T47D (cell line): ENCODE measurements around the gene ZNF71.

Source experiments
- DNase-seq, 2 experiments: peaks; one replicate each; pipeline versions ENCODE4 v3.0.0 to v3.0.0-alpha.2; 2011 to 2012; ENCODE audit warnings: low read depth in 1 of 2, low spot score in 1 of 2
- JUND ChIP-seq: IDR thresholded peaks from 2 replicates; pipeline ENCODE4 v1.6.1; 2012; ENCODE audit warnings: low read depth
- in situ Hi-C: cut with HindIII; loops from 2 replicates; pipeline ENCODE4 v1.10.0; 2016; ENCODE audit warnings: low sequenced_read_pairs, low pct_unique_long_range_greater_than_20kb

Gene ZNF71

GRCh38 chr19:56597696-56598095, 2.6 kb downstream of the ZNF71 start:
- TF ChIP-seq JUND = no peak
- in situ Hi-C loops = no loop called here
- no peak for DNase-seq

- in situ Hi-C loops = no loop called here
- DNase-seq = no peak
- no peak for TF ChIP-seq JUND
Measured at GRCh38 chr19:56601375-56601774, 6.3 kb downstream of the ZNF71 start.

DNA sequence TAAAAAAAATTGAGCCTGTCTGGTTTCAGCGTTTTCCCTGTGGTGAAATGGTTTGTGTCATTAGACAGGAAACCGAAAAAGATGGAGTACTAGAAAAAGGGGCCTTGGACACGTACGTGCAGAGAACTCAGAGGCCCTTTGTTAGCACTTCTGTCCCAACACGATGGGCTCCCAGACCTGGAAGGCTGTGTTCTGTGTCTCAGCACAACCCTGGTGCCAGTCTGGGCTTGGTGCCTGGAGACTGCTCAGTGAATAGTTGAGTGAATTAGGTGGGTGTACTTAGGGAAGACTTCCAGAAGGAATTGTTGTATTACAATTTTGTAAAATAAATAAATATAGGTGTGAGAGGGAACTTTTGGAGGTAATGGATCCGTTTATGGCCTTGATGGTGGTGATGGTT, 8.7 kb downstream of the ZNF71 start:
- in situ Hi-C loops = no loop called here
- DNase-seq = no peak
- TF ChIP-seq JUND = no peak

- no peak for TF ChIP-seq JUND
- no peak for DNase-seq
- in situ Hi-C loops = no loop called here
Measured at GRCh38 chr19:56608274-56608964, 13.3 kb downstream of the ZNF71 start.

- in situ Hi-C loops = no loop called here
- no peak for DNase-seq
- TF ChIP-seq JUND = no peak
Measured at GRCh38 chr19:56611288-56611687, 16.2 kb downstream of the ZNF71 start.

- TF ChIP-seq JUND = no peak
- in situ Hi-C loops = no loop called here
- DNase-seq = no peak
Measured at GRCh38 chr19:56612737-56613136, 17.6 kb downstream of the ZNF71 start.

DNA sequence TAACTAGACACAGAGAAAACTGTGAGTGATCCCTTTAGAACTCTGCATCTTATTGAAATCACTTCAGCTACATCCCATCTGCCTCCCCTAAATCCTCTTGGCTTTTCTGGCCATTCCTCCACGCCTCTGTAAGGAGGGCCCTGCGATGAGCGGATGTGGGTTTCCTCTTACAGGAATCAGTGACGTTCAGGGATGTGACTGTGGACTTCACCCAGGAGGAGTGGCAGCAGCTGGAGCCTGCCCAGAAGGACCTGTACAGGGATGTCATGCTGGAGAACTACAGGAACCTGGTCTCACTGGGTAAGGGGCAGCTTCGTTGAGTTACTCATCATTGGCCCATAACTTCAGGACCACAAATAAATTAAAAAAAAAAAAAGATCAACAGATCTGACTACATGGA, 18.5 kb downstream of the ZNF71 start:
- DNase-seq = no peak
- in situ Hi-C loops = no loop called here
- no peak for TF ChIP-seq JUND

DNA sequence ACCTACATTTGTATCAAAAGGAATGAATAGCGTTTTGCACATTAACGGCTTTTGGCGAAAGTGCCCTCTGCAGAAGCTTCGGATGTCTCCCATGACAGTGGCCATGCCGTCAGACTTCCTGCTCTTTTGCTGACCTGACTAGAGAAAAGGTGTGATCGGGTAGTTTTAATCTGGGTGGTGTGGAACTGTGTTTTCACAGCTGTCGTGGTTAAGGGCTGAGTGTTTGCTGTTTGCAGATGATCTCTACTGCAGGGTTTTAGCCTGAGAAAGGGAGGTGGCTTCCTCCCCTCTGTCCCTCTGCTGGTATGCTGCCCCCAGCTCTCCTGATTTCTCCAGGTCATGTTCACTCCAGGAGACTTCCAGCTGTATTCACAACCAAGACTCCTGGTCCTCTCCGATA, 22.4 kb downstream of the ZNF71 start:
- no peak for DNase-seq
- TF ChIP-seq JUND = no peak
- in situ Hi-C loops = no loop called here

DNA sequence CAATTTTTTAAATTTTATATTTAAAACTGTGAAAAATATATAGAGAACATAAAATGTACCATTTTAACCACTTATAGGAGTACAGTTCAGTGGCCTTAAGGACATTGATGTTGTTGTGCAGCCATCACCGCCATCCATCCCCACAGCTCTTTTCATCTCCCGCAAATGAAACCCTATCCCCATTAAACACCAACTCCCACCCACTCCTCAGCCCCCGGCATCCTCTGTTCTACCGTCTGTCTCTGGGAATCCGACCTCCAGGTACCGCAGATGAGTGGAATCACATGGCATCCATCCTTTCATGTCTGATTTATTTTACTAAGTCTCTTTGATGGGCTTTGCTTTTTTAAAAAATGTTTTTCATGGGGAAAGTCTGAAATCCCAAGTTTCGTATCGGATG, 24.0 kb downstream of the ZNF71 start:
- in situ Hi-C loops = no loop called here
- TF ChIP-seq JUND = no peak

GRCh38 chr19:56622374-56622773, 27.3 kb downstream of the ZNF71 start:
- DNase-seq = no peak
- in situ Hi-C loops = no loop called here
- no peak for TF ChIP-seq JUND

More for the DNA sequence above, 24.0 kb downstream of the ZNF71 start:
- no peak for DNase-seq

DNA sequence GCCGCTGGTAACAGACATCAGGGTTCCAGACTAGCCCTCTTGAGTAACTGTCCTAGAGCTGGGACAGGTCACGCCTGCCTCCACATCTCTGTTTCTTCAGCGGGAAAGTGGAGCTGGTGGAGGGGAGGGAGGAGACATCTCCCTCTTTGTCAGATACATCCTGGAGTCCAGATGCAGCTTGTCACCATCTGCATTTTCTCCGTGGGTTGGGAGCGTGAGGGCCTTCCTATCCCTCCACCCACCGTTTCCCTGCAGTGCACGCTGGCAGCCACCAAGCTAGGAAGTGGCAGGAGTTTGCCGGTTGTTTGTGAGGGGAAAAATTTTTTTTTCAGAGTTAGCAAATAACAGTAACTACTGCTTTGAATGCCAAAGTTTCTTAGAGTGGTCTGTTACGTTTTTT, 27.9 kb downstream of the ZNF71 start:
- no peak for TF ChIP-seq JUND
- no peak for DNase-seq
- in situ Hi-C loops = no loop called here

- TF ChIP-seq JUND = no peak
- in situ Hi-C loops = no loop called here
- DNase-seq = no peak
Measured at GRCh38 chr19:56625708-56626107, 30.6 kb downstream of the ZNF71 start.

DNA sequence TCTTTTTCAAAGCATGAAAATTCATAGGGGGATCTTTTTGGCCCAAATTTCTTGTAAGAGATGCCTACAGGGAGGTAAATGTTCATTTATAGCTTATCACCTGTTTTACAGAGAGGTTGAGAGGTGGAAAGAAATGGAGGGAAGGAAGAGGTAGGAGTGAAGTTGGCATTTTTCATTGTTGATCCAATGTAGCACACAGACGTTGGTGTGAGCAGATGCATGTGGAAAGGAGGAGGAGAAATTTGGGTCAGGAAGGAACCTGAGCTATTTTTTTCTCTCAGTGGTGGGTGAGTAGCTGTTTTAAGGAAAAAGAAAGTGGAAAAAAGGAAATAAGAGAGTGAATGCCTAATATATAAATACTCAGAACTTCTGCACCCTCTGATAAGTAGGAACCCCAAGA, 37.9 kb downstream of the ZNF71 start:
- DNase-seq = no peak
- in situ Hi-C loops = no loop called here
- TF ChIP-seq JUND = no peak

GRCh38 chr19:56637976-56638555, 43.0 kb downstream of the ZNF71 start:
- in situ Hi-C loops = no loop called here
- DNase-seq = peak; percentile 68 to 94
- TF ChIP-seq JUND = no peak
